ENCODE measurements around the gene HYAL3.

DNA sequence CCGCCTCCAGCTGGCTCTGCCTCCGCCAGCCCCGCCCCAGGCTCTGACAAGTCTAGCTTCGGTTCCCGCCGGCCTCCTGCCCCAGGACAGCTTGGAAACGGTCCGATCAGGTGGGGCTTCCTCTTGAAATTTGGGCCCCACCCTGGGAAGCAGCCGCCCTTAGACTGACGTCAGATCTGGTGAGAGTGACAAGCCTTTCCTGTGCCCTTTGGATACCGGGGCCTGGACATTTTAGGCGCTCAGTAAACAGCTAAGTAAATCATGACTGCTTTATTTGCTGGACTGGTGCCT lies 378 bp upstream of the HYAL3 start:
- TF ChIP-seq, protein P1, sequence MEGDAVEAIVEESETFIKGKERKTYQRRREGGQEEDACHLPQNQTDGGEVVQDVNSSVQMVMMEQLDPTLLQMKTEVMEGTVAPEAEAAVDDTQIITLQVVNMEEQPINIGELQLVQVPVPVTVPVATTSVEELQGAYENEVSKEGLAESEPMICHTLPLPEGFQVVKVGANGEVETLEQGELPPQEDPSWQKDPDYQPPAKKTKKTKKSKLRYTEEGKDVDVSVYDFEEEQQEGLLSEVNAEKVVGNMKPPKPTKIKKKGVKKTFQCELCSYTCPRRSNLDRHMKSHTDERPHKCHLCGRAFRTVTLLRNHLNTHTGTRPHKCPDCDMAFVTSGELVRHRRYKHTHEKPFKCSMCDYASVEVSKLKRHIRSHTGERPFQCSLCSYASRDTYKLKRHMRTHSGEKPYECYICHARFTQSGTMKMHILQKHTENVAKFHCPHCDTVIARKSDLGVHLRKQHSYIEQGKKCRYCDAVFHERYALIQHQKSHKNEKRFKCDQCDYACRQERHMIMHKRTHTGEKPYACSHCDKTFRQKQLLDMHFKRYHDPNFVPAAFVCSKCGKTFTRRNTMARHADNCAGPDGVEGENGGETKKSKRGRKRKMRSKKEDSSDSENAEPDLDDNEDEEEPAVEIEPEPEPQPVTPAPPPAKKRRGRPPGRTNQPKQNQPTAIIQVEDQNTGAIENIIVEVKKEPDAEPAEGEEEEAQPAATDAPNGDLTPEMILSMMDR (IDR thresholded peaks at IDR 0.05): no peak
- TF ChIP-seq POLR2A (IDR thresholded peaks at IDR 0.05): no peak
